ENCODE data around the gene TUBB8. TPM values are rescaled to one million over a fixed set of nuclear protein-coding genes. Genes with fewer than 3 reads are reported as not detected.
A peak's percentile ranks its signal among the peaks of the same experiment; 100 is the strongest.
"Not testable (repeated sequence)": the region's sequence is repeated elsewhere in the genome, so short reads cannot be mapped to it uniquely, and the experiment has no call there.

The TUBB8 gene
- under 1 TPM in 5 of 10 donors, not detected in 5; 0.14 to 0.33 (median 0.24) TPM for polyA plus RNA-seq (ENCODE audit: insufficient read length in 10 of 10)
- long read RNA-seq, donor 1: 0 reads
- long read RNA-seq, donor 2: 0 reads
- long read RNA-seq, donor 3: 0 reads
- long read RNA-seq, donor 4: 0 reads
- long read RNA-seq, donor 5: 0 reads
- long read RNA-seq, donor 6: 0 reads
- long read RNA-seq, donor 7: 0 reads
- long read RNA-seq, donor 8: 0 reads
- long read RNA-seq, donor 9: 0 reads

- no peak for DNase-seq
Observed at GRCh38 chr10:48996-49395, at the start of gene TUBB8. TUBB8 (minus strand) TSS chr10:49296; CDS start chr10:49238, 58 bp downstream.

- DNase-seq: no peak
Observed at GRCh38 chr10:96466-96865, 47.4 kb upstream of the TUBB8 start.

- no peak for DNase-seq
Observed at GRCh38 chr10:95356-96115, 46.4 kb upstream of the TUBB8 start.

GRCh38 chr10:94613-95012, 45.5 kb upstream of the TUBB8 start:
- DNase-seq: no peak

DNA sequence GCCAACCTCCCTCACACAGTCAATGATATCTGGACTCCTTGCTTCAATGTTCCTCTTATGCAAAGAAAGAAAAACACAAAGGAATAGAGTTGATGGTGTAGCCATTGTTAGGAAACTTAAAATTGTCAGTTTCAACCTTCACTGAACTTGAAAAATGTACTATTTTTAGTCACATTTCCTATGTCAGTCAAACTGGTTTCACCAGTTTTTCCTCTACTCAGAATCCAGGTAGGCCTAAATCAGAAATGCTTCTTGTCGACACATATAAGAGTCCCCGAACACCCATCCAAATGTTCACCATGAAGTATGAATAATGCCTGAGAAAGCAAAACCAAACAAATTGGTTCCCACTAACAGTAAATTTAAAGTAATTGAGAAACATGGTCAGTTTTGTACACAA, 43.8 kb upstream of the TUBB8 start:
- no peak for DNase-seq

GRCh38 chr10:92153-92552, 43.1 kb upstream of the TUBB8 start:
- DNase-seq: no peak

- DNase-seq: no peak
Observed at GRCh38 chr10:91313-91712, 42.2 kb upstream of the TUBB8 start.

DNA sequence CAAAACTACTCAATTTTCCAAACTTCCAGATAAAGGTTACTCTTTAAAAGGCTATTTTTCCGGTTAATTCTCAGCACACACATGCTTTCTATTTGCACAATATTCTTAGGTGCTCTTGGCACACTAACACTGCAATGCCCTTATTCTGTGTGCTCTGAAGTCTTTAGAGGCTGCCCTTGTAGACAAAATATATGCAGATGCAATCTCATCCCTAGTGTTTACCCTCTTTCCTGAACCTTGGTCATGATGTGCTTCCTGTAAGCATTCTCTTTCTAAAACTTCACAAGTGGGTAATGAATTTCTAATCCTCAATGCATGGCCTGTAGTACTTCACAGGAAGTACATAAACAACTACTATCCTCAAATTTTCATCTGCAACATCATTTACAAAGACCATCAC, 41.1 kb upstream of the TUBB8 start:
- no peak for DNase-seq

GRCh38 chr10:89248-89647, 40.2 kb upstream of the TUBB8 start:
- DNase-seq: no peak

- DNase-seq: no peak
Observed at GRCh38 chr10:88253-88652, 39.2 kb upstream of the TUBB8 start.

GRCh38 chr10:87177-88080, 38.3 kb upstream of the TUBB8 start:
- DNase-seq: no peak

DNA sequence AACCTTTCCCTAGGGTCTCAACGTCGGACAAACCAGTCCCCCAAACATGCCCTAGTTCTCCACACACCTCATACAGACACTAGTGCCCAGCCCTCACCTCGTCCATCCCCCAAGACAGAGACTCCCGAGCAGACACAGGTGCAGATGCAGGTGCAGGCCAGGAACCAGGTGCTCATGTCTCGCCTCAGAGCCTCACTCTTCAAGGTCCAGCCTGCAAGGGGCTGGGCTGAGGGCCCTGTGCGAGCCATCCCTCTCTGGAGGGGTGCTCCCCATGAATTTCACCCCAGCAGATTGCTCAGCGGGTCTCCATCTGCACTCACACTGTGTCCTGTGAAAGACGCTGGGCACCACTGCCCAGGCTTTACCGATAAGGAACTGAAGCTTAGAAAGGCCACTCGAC, 36.9 kb upstream of the TUBB8 start:
- DNase-seq: no peak

DNA sequence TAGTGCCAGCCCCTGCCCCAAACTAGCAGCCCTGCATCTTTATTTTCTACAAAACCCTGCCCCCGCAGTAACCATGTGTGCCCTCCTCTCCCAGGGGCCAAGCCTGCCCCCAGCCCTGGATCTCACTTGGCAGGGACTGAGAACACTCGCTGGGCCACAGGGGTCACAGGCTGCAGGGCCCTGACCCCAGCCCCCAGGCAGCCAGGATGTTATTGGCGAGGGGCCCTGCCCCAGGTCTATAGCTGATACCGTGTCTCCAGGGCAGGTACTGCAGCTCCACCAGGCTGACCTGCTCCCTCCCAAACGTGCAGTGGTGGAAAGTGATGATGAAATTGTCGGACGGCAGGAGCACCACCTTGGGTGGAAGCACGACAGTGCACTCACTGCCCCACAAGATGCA, 35.9 kb upstream of the TUBB8 start:
- no peak for DNase-seq

GRCh38 chr10:83930-84530, 34.9 kb upstream of the TUBB8 start:
- no peak for DNase-seq

DNA sequence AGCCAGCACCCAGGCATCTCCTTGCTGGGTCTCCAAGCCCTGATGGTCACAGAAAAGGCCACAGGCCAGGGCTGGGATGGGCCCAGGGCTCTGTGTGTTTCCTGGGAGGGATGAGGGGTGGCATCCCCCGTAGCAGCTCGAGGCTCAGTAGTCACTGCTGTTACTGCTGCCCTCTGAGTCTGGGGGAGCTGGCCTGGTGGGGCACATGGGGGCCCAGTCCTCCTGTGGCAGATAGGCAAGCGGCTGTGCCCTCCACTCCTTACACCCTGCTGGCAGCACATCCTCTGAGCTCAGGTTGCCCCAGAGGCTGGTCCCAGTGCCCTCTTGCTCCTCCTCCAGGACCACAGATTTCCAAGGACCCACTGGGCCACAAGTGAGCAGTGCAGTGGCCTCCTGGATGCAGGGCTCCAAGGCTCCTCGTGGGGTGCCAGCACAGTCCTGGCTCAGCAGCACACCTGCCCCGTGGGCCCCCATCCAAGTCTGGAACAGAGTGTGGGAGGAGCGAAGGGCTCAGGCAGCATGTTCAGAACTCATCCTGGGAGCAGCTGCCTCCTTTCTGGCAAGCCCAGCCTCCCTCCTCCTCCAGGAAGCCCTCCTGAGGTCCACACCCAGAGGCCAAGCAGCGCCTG, 31.5 kb upstream of the TUBB8 start:
- DNase-seq: no peak

DNA sequence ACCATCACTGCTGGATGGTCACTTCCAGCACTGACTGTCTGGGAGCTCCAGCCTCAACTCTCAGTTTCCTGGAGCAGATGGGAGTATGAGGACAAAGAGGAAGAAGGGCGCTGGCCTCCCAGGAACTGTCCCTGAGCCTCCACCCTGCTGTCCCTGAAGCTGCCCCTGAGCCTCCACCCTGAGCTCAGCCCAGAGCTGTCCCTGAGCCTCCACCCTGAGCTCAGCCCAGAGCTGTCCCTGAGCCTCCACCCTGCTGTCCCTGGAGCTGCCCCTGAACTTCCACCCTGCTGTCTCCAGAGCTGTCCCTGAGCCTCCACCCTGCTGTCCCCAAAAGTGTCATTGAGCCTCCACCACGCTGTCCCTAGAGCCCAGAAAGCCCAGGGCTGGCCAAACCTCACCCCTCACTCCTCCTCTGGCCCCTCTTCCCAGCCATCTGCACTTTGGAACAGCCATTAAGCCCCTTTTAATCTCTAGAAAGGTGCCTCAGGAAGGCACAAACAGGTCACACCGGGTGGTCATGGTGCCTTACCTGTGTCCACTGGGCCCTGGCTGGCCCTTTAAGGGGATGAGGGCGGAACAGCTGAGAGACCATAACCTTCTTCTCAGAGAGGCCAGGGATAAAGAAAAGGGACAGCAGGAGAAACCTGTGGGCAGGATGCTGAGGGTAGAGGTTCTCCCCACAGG, 30.6 kb upstream of the TUBB8 start:
- no peak for DNase-seq

- no peak for DNase-seq
Observed at GRCh38 chr10:78556-78955, 29.5 kb upstream of the TUBB8 start.

DNA sequence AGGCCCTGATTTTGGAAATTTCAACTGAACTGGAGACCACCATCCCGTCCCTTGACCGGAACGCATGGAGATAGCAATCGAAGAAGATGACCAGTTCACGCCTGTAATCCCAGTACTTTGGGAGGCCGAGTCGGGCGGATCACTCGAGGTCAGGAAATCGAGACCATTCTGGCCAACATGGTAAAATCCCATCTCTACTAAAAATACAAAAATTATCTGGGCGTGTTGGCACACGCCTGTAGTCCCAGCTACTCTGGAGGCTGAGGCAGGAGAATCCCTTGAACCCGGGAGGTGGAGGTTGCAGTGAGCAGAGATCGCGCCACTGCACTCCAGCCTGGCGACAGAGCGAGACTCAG, 25.1 kb upstream of the TUBB8 start:
- DNase-seq: not testable (repeated sequence)

GRCh38 chr10:73543-74265, 24.6 kb upstream of the TUBB8 start:
- peak; percentile 18 to 81 (median 60) for DNase-seq

DNA sequence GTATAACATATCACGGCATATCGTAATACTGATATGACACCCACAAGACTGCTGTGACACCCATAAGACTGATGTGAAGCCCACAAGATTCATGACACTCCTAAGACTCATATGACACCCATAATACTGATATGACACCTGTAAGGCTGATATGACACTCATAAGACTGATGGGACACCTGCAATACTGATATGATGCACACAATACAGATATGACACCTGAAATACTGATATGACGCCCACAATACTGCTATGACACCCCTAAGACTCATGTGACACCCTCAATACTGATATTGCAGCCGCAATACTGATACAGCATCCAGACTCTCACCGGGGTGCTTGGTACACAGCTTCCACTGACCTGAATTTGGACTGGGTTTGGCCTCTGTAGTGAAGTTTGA, 19.1 kb upstream of the TUBB8 start:
- not testable (repeated sequence) for DNase-seq
